Mesenchymal stem cell (in vitro differentiated cells and primary cell): ENCODE measurements around the gene ST7.

Experiments used
- DNase-seq: peaks from one replicate; pipeline ENCODE4 v3.0.0-alpha.2; 2013
- H2AFZ ChIP-seq: one replicate; pipeline ENCODE4 v1.6.1; 2013; ENCODE audit warnings: low read depth, mild to moderate bottlenecking, control low read depth, inconsistent platforms, low read length, moderate library complexity
- H2AK5ac ChIP-seq: 2 replicates; pipeline ENCODE4 v1.6.1; 2013; ENCODE audit warnings: low read length, moderate library complexity, mild to moderate bottlenecking, inconsistent platforms; ENCODE audit not compliant: severe bottlenecking
- H2BK120ac ChIP-seq: one replicate; pipeline ENCODE4 v1.6.1; 2013; ENCODE audit warnings: low read depth, mild to moderate bottlenecking, inconsistent platforms, low read length, moderate library complexity
- H2BK12ac ChIP-seq, 2 experiments: one replicate each; pipeline ENCODE4 v1.6.1; 2013; ENCODE audit warnings: inconsistent platforms in 2 of 2, low read length in 2 of 2, mild to moderate bottlenecking in 2 of 2, moderate library complexity in 2 of 2, control low read depth in 1 of 2
- H2BK15ac ChIP-seq: one replicate; pipeline ENCODE4 v1.6.1; 2013; ENCODE audit warnings: mild to moderate bottlenecking, low read depth, inconsistent platforms; ENCODE audit not compliant: poor library complexity, severe bottlenecking
- H2BK5ac ChIP-seq: 2 replicates; pipeline ENCODE4 v1.6.1; 2013; ENCODE audit warnings: low read depth, mild to moderate bottlenecking, low read length, control low read depth, inconsistent platforms; ENCODE audit not compliant: poor library complexity, severe bottlenecking
- H3K14ac ChIP-seq, 2 experiments: one replicate each; pipeline ENCODE4 v1.6.1; 2013; ENCODE audit warnings: inconsistent platforms in 2 of 2, low read length in 2 of 2, control low read depth in 1 of 2, mild to moderate bottlenecking in 1 of 2, moderate library complexity in 1 of 2
- H3K18ac ChIP-seq, 2 experiments: one replicate each; pipeline ENCODE4 v1.6.1; 2013; ENCODE audit warnings: inconsistent platforms in 2 of 2, low read length in 2 of 2, control low read depth in 1 of 2, low read depth in 1 of 2, mild to moderate bottlenecking in 1 of 2
- H3K23ac ChIP-seq, 2 experiments: one replicate each; pipeline ENCODE4 v1.6.1; 2013; ENCODE audit warnings: inconsistent platforms in 2 of 2, low read length in 2 of 2, mild to moderate bottlenecking in 2 of 2, moderate library complexity in 2 of 2, control low read depth in 1 of 2
- H3K27ac ChIP-seq: 2 replicates; pipeline ENCODE4 v1.5.1; 2013; ENCODE audit warnings: mild to moderate bottlenecking, moderate library complexity, low read length, control low read depth, inconsistent platforms; ENCODE audit not compliant: poor library complexity, severe bottlenecking
- H3K27me3 ChIP-seq, 2 experiments: 2 replicates each; pipeline versions ENCODE4 v1.6.1 to v1.7.0; 2013; ENCODE audit warnings: low read length in 2 of 2, mild to moderate bottlenecking in 2 of 2, moderate library complexity in 2 of 2, control low read depth in 1 of 2, inconsistent platforms in 1 of 2; ENCODE audit not compliant: control insufficient read depth in 1 of 2, insufficient read depth in 1 of 2
- H3K36me3 ChIP-seq, 2 experiments: 2 replicates each; pipeline versions ENCODE4 v1.6.1 to v1.7.0; 2013; ENCODE audit warnings: low read length in 2 of 2, control low read depth in 1 of 2, inconsistent platforms in 1 of 2, low read depth in 1 of 2, mild to moderate bottlenecking in 1 of 2; ENCODE audit not compliant: insufficient read depth in 2 of 2, control insufficient read depth in 1 of 2
- H3K4ac ChIP-seq, 2 experiments: one replicate each; pipeline ENCODE4 v1.6.1; 2013; ENCODE audit warnings: inconsistent platforms in 2 of 2, low read length in 2 of 2, mild to moderate bottlenecking in 2 of 2, moderate library complexity in 2 of 2, control low read depth in 1 of 2, low read depth in 1 of 2
- H3K4me1 ChIP-seq: 2 replicates; pipeline ENCODE4 v1.6.1; 2013; ENCODE audit warnings: low read depth, low read length, control low read depth; ENCODE audit not compliant: control insufficient read depth, insufficient read depth
- H3K4me2 ChIP-seq: 2 replicates; pipeline ENCODE4 v1.6.1; 2013; ENCODE audit warnings: low read length, mild to moderate bottlenecking, inconsistent platforms; ENCODE audit not compliant: poor library complexity, severe bottlenecking
- H3K4me3 ChIP-seq, 2 experiments: 2 replicates each; pipeline versions ENCODE4 v1.5.1 to v1.7.0; 2013; ENCODE audit warnings: low read length in 2 of 2, mild to moderate bottlenecking in 2 of 2, control low read depth in 1 of 2, low read depth in 1 of 2; ENCODE audit not compliant: insufficient read depth in 1 of 2
- H3K79me1 ChIP-seq: replicated peaks from 2 replicates; pipeline ENCODE4 v1.6.1; 2013; ENCODE audit warnings: mild to moderate bottlenecking, control low read depth, low read length, inconsistent platforms; ENCODE audit not compliant: poor library complexity, severe bottlenecking
- H3K9ac ChIP-seq: 2 replicates; pipeline ENCODE4 v1.7.0; 2013; ENCODE audit warnings: mild to moderate bottlenecking, low read length, moderate library complexity
- H3K9me3 ChIP-seq: 2 replicates; pipeline ENCODE4 v1.7.0; 2013; ENCODE audit warnings: mild to moderate bottlenecking, low read length; ENCODE audit not compliant: control insufficient read depth
- H4K8ac ChIP-seq: one replicate; pipeline ENCODE4 v1.6.1; 2013; ENCODE audit warnings: inconsistent platforms, mild to moderate bottlenecking, low read length, moderate library complexity
- H4K91ac ChIP-seq: one replicate; pipeline ENCODE4 v1.6.1; 2013; ENCODE audit warnings: mild to moderate bottlenecking, low read length, inconsistent platforms
- WGBS: methylation state at CpG from one replicate; pipeline ENCODE4 v1.1.7; 2013; ENCODE audit warnings: mixed read lengths; 5-methylcytosine and 5-hydroxymethylcytosine counted together

The ST7 gene

DNA sequence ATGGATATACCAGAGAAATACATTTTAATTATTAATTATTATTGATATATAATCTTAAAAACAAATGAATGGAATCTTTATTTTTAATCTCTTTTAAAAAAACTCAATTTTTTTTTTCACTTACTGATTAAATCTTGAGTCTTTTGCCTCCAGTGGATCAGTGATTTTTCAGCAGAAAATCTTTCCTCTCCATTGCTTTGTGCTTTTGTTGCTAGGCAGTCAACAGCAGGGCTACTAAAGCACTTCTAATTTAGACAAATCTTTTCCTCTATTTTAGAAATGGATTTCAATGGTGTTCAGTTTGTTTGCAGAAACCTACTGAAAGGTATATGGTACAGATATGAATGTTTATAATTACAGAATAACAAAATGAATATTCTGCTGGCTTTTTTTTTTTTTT is 143.6 kb downstream of the ST7 start:
- Histone ChIP-seq H2BK5ac (no peak overlapping the region), H3K23ac (no peak overlapping the region), H3K79me1 (peaks cover 12% of the 10 kb centered on the region), H3K4me2 (no peak overlapping the region), H3K9me3 (no peaks in the 10 kb centered on the region), H3K14ac (no peak overlapping the region), H3K4me1 (peaks cover 3% of the 10 kb centered on the region), H2BK12ac (no peak overlapping the region), H3K18ac (no peak overlapping the region), H2AFZ (no peak overlapping the region), H2AK5ac (no peak overlapping the region), H3K9ac (no peak overlapping the region), H4K91ac (no peak overlapping the region), H3K4ac (no peak overlapping the region), H3K27ac (no peak overlapping the region), H3K27me3 (no peaks in the 10 kb centered on the region), H4K8ac (no peak overlapping the region), H2BK120ac (no peak overlapping the region), H2BK15ac (no peak overlapping the region), H3K4me3 (no peak overlapping the region), H3K36me3 (no peaks in the 10 kb centered on the region)
- DNase-seq: no peak

DNA sequence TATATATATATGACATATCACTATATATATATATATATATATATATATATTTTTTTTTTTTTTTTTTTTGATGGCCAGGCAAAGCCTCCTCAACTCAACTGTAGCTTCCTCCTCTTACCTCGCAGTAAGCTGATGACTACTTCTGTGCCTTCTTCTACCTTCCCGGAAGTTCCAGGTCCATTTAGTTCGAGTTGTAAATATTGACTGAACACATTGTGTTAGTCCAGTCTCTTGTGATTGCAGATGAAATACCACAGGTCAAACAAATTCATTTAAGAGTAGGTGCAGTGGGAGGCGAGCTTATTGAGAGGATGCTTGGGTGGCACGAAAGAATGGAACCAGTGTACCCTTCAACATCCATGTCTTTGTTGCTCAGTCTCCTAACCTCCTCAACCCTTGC is 144.6 kb downstream of the ST7 start:
- Histone ChIP-seq H3K36me3 (no peaks in the 10 kb centered on the region), H3K9ac (no peak overlapping the region), H3K4me1 (peaks cover 3% of the 10 kb centered on the region), H2BK15ac (no peak overlapping the region), H4K8ac (no peak overlapping the region), H3K27ac (no peak overlapping the region), H3K14ac (peak overlapping the region in 1 of 2 experiments; percentile 79), H3K79me1 (peaks cover 14% of the 10 kb centered on the region), H2BK120ac (no peak overlapping the region), H3K18ac (peak overlapping the region in 1 of 2 experiments; percentile 76), H4K91ac (no peak overlapping the region), H3K23ac (peak overlapping the region in 1 of 2 experiments; percentile 52), H3K4me3 (no peak overlapping the region), H3K9me3 (no peaks in the 10 kb centered on the region), H3K4ac (no peak overlapping the region), H2BK12ac (peak overlapping the region in 1 of 2 experiments; percentile 16), H2AFZ (no peak overlapping the region), H2BK5ac (no peak overlapping the region), H3K27me3 (no peaks in the 10 kb centered on the region), H2AK5ac (no peak overlapping the region), H3K4me2 (no peak overlapping the region)
- no peak for DNase-seq
- 98% methylated on average over 4 of the region's 5 CpGs for WGBS

- peak; percentile 73 for DNase-seq
- H3K79me1 ChIP-seq: peaks cover 14% of the 10 kb centered on the region
- no peak overlapping the region for H2BK5ac ChIP-seq
- no peak overlapping the region for H3K27ac ChIP-seq
- no peaks in the 10 kb centered on the region for H3K36me3 ChIP-seq
- no peak overlapping the region for H4K91ac ChIP-seq
- no peak overlapping the region for H3K23ac ChIP-seq
- H2BK15ac ChIP-seq: no peak overlapping the region
- H2BK12ac ChIP-seq: no peak overlapping the region
- H3K4me1 ChIP-seq: peaks cover 3% of the 10 kb centered on the region
- H3K18ac ChIP-seq: no peak overlapping the region
- H3K4me3 ChIP-seq: no peak overlapping the region
- H3K9me3 ChIP-seq: no peaks in the 10 kb centered on the region
- H4K8ac ChIP-seq: no peak overlapping the region
- H3K4ac ChIP-seq: no peak overlapping the region
- no peaks in the 10 kb centered on the region for H3K27me3 ChIP-seq
- no CpG with 5 or more reads among the region's 1 CpG for WGBS
- H2BK120ac ChIP-seq: no peak overlapping the region
- H3K14ac ChIP-seq: no peak overlapping the region
- no peak overlapping the region for H3K4me2 ChIP-seq
- no peak overlapping the region for H2AK5ac ChIP-seq
- H2AFZ ChIP-seq: no peak overlapping the region
- peak overlapping the region; percentile 23 for H3K9ac ChIP-seq
These were observed 145.2 kb downstream of the ST7 start for GRCh38 chr7:117098457-117098856.

GRCh38 chr7:117101026-117101425 is 147.7 kb downstream of the ST7 start:
- H3K27ac ChIP-seq: no peak overlapping the region
- peaks cover 10% of the 10 kb centered on the region for H3K79me1 ChIP-seq
- H3K18ac ChIP-seq: no peak overlapping the region
- no peak overlapping the region for H4K8ac ChIP-seq
- no peak overlapping the region for H2BK120ac ChIP-seq
- H3K4me3 ChIP-seq: no peak overlapping the region
- WGBS: 92% methylated on average over 2 of the region's 2 CpGs
- no peak overlapping the region for H2AK5ac ChIP-seq
- no peaks in the 10 kb centered on the region for H3K9me3 ChIP-seq
- DNase-seq: no peak
- H3K4me1 ChIP-seq: peaks cover 6% of the 10 kb centered on the region
- H3K9ac ChIP-seq: no peak overlapping the region
- H4K91ac ChIP-seq: no peak overlapping the region
- H2AFZ ChIP-seq: no peak overlapping the region
- H2BK15ac ChIP-seq: no peak overlapping the region
- no peak overlapping the region for H3K4ac ChIP-seq
- H2BK5ac ChIP-seq: no peak overlapping the region
- H3K4me2 ChIP-seq: no peak overlapping the region
- H3K36me3 ChIP-seq: no peaks in the 10 kb centered on the region
- H2BK12ac ChIP-seq: no peak overlapping the region
- no peak overlapping the region for H3K23ac ChIP-seq
- H3K27me3 ChIP-seq: no peaks in the 10 kb centered on the region
- no peak overlapping the region for H3K14ac ChIP-seq
